HepG2 (cell line): ENCODE results near the gene WHAMM. TPM values are rescaled to one million over a fixed set of nuclear protein-coding genes. Genes with fewer than 3 reads are reported as not detected.

Experiments used
- ATAC-seq: fragments of 200-7000 bp; cut with Tn5 transposase; 3 replicates; pipeline ENCODE4 v1.9.1; 2020; ENCODE audit warnings: mild to moderate bottlenecking, moderate library complexity
- BruUV-seq: library from RNA; stranded (reverse); fragments of 400-500 nt; replicated peaks from 2 replicates; lab custom pipeline; 2021; lab: Mats Ljungman, UMichigan
- CTCF ChIA-PET: fragments of 300-600 bp; formaldehyde crosslinking; extraction: SDS; loops from one replicate; lab custom pipeline; 2021; ENCODE audit warnings: low total read pairs, inconsistent platforms, low intra/inter-chr PET ratio; lab: Yijun Ruan, JAX
- POLR2A ChIA-PET: fragments of 350-600 bp; sonication (Branson Sonifier 250); formaldehyde crosslinking; loops from one replicate; lab custom pipeline; 2020; ENCODE audit warnings: antibody characterized with exemption, inconsistent platforms; lab: Yijun Ruan, JAX
- DNase-seq: peaks from one replicate; pipeline ENCODE4 v3.0.0-alpha.2; 2015; ENCODE audit warnings: low spot score
- FAIRE-seq: peaks from 3 replicates; lab custom pipeline; 2011; peaks lifted over from hg19 to GRCh38; lab: Jason Lieb, UNC
- H2AFZ ChIP-seq: one replicate; pipeline ENCODE4 v1.6.1; 2011; ENCODE audit warnings: low read length, inconsistent platforms
- H3K27ac ChIP-seq: fragments of 300-600 bp; 3 replicates; pipeline ENCODE4 v1.8.0; 2011; ENCODE audit warnings: mixed run types, mild to moderate bottlenecking, mixed read lengths, low read length, inconsistent platforms; ENCODE audit not compliant: insufficient read depth; ENCODE audit errors: extremely low read length
- H3K27me3 ChIP-seq, 2 experiments: fragments of 200-600 bp in 1 of 2; 2 replicates in 1 of 2; 3 replicates in 1 of 2; pipeline versions ENCODE4 v1.6.0 to v1.8.0; 2011; ENCODE audit warnings: low read length in 2 of 2, mild to moderate bottlenecking in 2 of 2, moderate library complexity in 2 of 2, inconsistent platforms in 1 of 2; ENCODE audit not compliant: insufficient read depth in 2 of 2, control insufficient read depth in 1 of 2
- H3K36me3 ChIP-seq, 2 experiments: fragments of 200-600 bp in 1 of 2; replicated peaks in 1 of 2; 2 replicates in 1 of 2; 3 replicates in 1 of 2; pipeline versions ENCODE4 v1.5.1 to v1.8.0; 2011; ENCODE audit warnings: low read length in 2 of 2, inconsistent platforms in 1 of 2; ENCODE audit not compliant: insufficient read depth in 2 of 2, control insufficient read depth in 1 of 2
- H3K4me1 ChIP-seq: 2 replicates; pipeline ENCODE4 v1.5.1; 2012; ENCODE audit warnings: low read length, inconsistent platforms; ENCODE audit not compliant: insufficient read depth
- H3K4me2 ChIP-seq: 2 replicates; pipeline ENCODE4 v1.6.0; 2011; ENCODE audit warnings: low read depth, low read length, inconsistent platforms
- H3K4me3 ChIP-seq, 3 experiments: fragments of 200-600 bp in 1 of 3; sonication (generic), shearing (Covaris generic) in 1 of 3; replicated peaks in 1 of 3; 2 replicates each; pipeline ENCODE4 v1.5.1; 2011 to 2016; ENCODE audit warnings: low read length in 3 of 3, inconsistent platforms in 2 of 3, low read depth in 2 of 3, mild to moderate bottlenecking in 2 of 3, control low read depth in 1 of 3, mixed read lengths in 1 of 3; ENCODE audit not compliant: insufficient read depth in 1 of 3
- H3K79me2 ChIP-seq: one replicate; pipeline ENCODE4 v1.6.1; 2011; ENCODE audit warnings: low read length, inconsistent platforms; ENCODE audit not compliant: insufficient read depth
- H3K9ac ChIP-seq: 2 replicates; pipeline ENCODE4 v1.6.0; 2011; ENCODE audit warnings: mild to moderate bottlenecking, low read depth, low read length, inconsistent platforms; ENCODE audit not compliant: insufficient read depth
- H3K9me3 ChIP-seq: 2 replicates; pipeline ENCODE4 v1.5.1; 2012; ENCODE audit warnings: mild to moderate bottlenecking, low read length
- H4K20me1 ChIP-seq: 2 replicates; pipeline ENCODE4 v1.6.0; 2011; ENCODE audit warnings: inconsistent platforms, mild to moderate bottlenecking, low read length, moderate library complexity; ENCODE audit not compliant: insufficient read depth
- ARID4A ChIP-seq: sonication (generic); formaldehyde crosslinking; IDR thresholded peaks from 2 replicates; pipeline ENCODE4 v1.5.0; 2020; ENCODE audit warnings: mild to moderate bottlenecking, missing genetic modification reagents, borderline replicate concordance
- HNRNPK ChIP-seq: fragments of 200-400 bp; formaldehyde crosslinking; IDR thresholded peaks from 2 replicates; pipeline ENCODE4 v1.6.1; 2018; ENCODE audit warnings: low read length, low read depth, moderate library complexity, mild to moderate bottlenecking; ENCODE audit not compliant: poor library complexity, severe bottlenecking
- HNRNPUL1 ChIP-seq: fragments of 200-400 bp; formaldehyde crosslinking; IDR thresholded peaks from 2 replicates; pipeline ENCODE4 v1.6.1; 2017; ENCODE audit warnings: low read depth, mild to moderate bottlenecking, low read length, moderate library complexity
- KDM5B ChIP-seq: sonication (generic); formaldehyde crosslinking; IDR thresholded peaks from 2 replicates; pipeline ENCODE4 v1.4.0; 2020; ENCODE audit warnings: missing genetic modification reagents, mild to moderate bottlenecking, borderline replicate concordance
- MAFK ChIP-seq, 2 experiments: IDR thresholded peaks in 1 of 2; conservative IDR thresholded peaks in 1 of 2; 2 replicates each; pipeline ENCODE4 v1.6.1; 2011; ENCODE audit warnings: improper control_type of control experiment in 2 of 2, low read length in 2 of 2
- MIER3 ChIP-seq: IDR thresholded peaks from 2 replicates; pipeline ENCODE4 v1.6.1; 2016; ENCODE audit warnings: missing compliant biosample characterization, borderline replicate concordance
- POGZ ChIP-seq: sonication (generic); formaldehyde crosslinking; IDR thresholded peaks from 2 replicates; pipeline ENCODE4 v1.4.0; 2020; ENCODE audit warnings: mild to moderate bottlenecking, missing genetic modification reagents
- SATB2 ChIP-seq: sonication (generic); formaldehyde crosslinking; IDR thresholded peaks from 2 replicates; pipeline ENCODE4 v1.5.0; 2020; ENCODE audit warnings: missing genetic modification reagents
- TCF12 ChIP-seq, 2 experiments: fragments of 450-650 bp in 1 of 2; sonication (generic) in 1 of 2; formaldehyde crosslinking in 1 of 2; IDR thresholded peaks; 2 replicates each; pipeline versions ENCODE4 v1.6.1 to v1.8.0; 2017 to 2022; ENCODE audit warnings: antibody characterized with exemption in 1 of 2, mild to moderate bottlenecking in 1 of 2, missing genetic modification reagents in 1 of 2, moderate library complexity in 1 of 2
- ZBTB7B ChIP-seq: sonication (generic); formaldehyde crosslinking; IDR thresholded peaks from 2 replicates; pipeline ENCODE4 v1.4.0; 2020; ENCODE audit warnings: missing genetic modification reagents
- ZNF292 ChIP-seq: sonication (generic); formaldehyde crosslinking; IDR thresholded peaks from 2 replicates; pipeline ENCODE4 v1.8.1; 2022; ENCODE audit warnings: mild to moderate bottlenecking, low read depth, missing genetic modification reagents, borderline replicate concordance
- ZNF567 ChIP-seq: sonication (generic); formaldehyde crosslinking; IDR thresholded peaks from 2 replicates; pipeline ENCODE4 v1.8.1; 2023; ENCODE audit warnings: mild to moderate bottlenecking, missing genetic modification reagents, borderline replicate concordance
- ZNF607 ChIP-seq: sonication (generic); formaldehyde crosslinking; IDR thresholded peaks from 2 replicates; pipeline ENCODE4 v1.5.1; 2020; ENCODE audit warnings: missing genetic modification reagents, mild to moderate bottlenecking, borderline replicate concordance
- ZNF773 ChIP-seq: sonication (generic); formaldehyde crosslinking; IDR thresholded peaks from 2 replicates; pipeline ENCODE4 v1.4.0; 2020; ENCODE audit warnings: missing genetic modification reagents, borderline replicate concordance
- WGBS: methylation state at CpG from one replicate; pipeline ENCODE4 v1.1.6; 2017; ENCODE audit warnings: low lambda C conversion rate; 5-methylcytosine and 5-hydroxymethylcytosine counted together
- in situ Hi-C: cut with HindIII; loops from 2 replicates; pipeline ENCODE4 v1.10.0; 2017; ENCODE audit warnings: low pct_unique_long_range_greater_than_20kb; ENCODE audit not compliant: extremely low pct_ligation_motif_present
- intact Hi-C: fragments of 100-400 bp; cut with micrococcal nuclease; formaldehyde crosslinking; loops from one replicate; pipeline ENCODE4 v1.10.0; 2022; ENCODE audit not compliant: unreplicated experiment
- polyA plus RNA-seq, 8 experiments: library from polyadenylated mRNA; depleted of rRNA in 3 of 8; stranded (reverse) in 7 of 8; unstranded in 1 of 8; fragments of >200 nt; fragmentation: Illumina TruSeq in 4 of 8; extraction: Trizol in 4 of 8; gene quantifications; 2 replicates each; pipeline versions ENCODE4 v1.2.1 to v1.2.3, GENCODE V29; 2011 to 2016; ENCODE audit warnings: low read depth in 4 of 8, missing spikeins in 1 of 8, mixed read lengths in 1 of 8; ENCODE audit not compliant: insufficient read depth in 1 of 8
- total RNA-seq, 5 experiments: library from RNA; depleted of rRNA; stranded (reverse); fragments of >200 nt; fragmentation: Illumina TruSeq; extraction: Trizol; gene quantifications; 2 replicates each; pipeline ENCODE4 v1.2.3, GENCODE V29; 2016; ENCODE audit warnings: low read depth in 1 of 5

WHAMM gene
- total and polyA plus RNA-seq, 2 of the 13 experiments (the other 11 are each of a cell fraction or from before 2014, with no cell fraction given) = 2.9 to 3.0 TPM

DNA sequence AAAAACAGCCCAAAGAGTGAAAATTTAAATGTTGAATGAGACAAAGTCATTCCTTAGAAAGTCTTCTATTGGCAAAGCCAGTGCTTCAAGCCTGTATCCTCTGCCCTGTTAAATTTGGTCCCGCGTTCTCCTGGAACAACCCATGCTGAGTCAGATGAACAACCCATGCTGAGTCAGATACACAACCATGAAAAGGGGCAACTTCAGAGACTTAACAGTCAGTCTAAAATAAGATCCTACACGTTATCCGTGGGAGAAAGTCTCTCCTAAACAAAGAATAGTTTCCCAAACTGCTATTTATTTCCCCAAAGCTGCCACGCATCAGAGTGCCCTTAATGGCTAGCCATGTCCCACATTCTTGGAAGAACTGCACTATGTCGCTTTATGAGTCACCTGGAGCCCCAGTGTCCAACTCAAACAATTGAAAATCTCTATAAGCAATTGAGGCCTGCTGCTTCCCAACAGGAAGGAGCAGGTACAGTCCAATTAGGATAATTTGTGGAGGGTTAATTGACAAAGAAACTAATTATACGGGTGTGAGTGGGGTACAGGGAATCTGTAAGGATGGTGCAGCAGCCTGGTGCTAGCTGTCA lies 66.1 kb downstream of the WHAMM start:
- Histone ChIP-seq H4K20me1 (no peaks in the 10 kb centered on the region), H3K27ac (no peak overlapping the region), H3K9ac (no peak overlapping the region), H3K9me3 (no peaks in the 10 kb centered on the region), H3K4me3 (no peak overlapping the region), H3K36me3 (no peaks in the 10 kb centered on the region), H3K4me2 (no peak overlapping the region), H3K79me2 (no peaks in the 10 kb centered on the region), H2AFZ (no peak overlapping the region), H3K27me3 (no peaks in the 10 kb centered on the region), H3K4me1 (peaks cover 12% of the 10 kb centered on the region; the same call in 1 of the 2 replicates)
- POLR2A ChIA-PET = no interaction called here
- no peak for FAIRE-seq
- no TSS peak for BruUV-seq
- no peak for ATAC-seq
- CTCF ChIA-PET = no interaction called here
- WGBS = 71% methylated on average over 7 of the region's 7 CpGs
- intact Hi-C loops = no loop called here
- in situ Hi-C loops = no loop called here
- TF ChIP-seq ZBTB7B (CRISPR knock-in tag) = no peak
- TF ChIP-seq MAFK (conservative IDR thresholded peaks at IDR 0.05 in 1 of 2, IDR thresholded peaks at IDR 0.05 in 1 of 2; ENCODE audit: low read length in 2 of 2) = peak in 1 of 2 experiments; percentile 17; a peak in 1 of 4 replicates
- DNase-seq = no peak

DNA sequence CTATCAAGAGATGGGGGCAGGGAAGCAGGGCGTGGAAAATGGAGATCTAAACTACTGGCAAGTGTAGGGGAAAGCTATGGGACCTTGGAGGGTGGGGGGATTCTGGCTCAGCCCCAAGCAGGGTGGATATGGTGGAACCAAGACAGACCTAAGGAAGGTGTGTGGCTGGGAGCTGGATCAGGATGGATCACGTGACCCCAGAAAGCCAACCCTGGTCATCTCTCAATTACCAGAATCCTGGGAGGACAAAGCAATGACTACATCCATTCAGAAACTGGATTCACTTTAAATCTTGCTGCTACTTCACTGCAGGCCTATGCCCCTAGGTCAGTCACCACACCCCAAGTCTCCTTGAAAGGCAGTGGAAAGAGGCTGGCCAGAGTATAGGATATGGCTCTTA lies 68.4 kb downstream of the WHAMM start:
- CTCF ChIA-PET = no interaction called here
- FAIRE-seq (no peak), DNase-seq (no peak), ATAC-seq (no peak)
- Histone ChIP-seq H3K9ac (no peak overlapping the region), H3K27ac (no peak overlapping the region), H3K4me1 (no peaks in the 10 kb centered on the region), H3K4me3 (no peak overlapping the region), H3K36me3 (no peaks in the 10 kb centered on the region), H2AFZ (no peak overlapping the region), H3K4me2 (no peak overlapping the region), H3K27me3 (no peaks in the 10 kb centered on the region), H3K9me3 (no peaks in the 10 kb centered on the region), H4K20me1 (no peaks in the 10 kb centered on the region), H3K79me2 (no peaks in the 10 kb centered on the region)
- in situ Hi-C loops = no loop called here
- intact Hi-C loops = no loop called here
- POLR2A ChIA-PET = no interaction called here
- 74% methylated on average over 2 of the region's 2 CpGs for WGBS
- BruUV-seq = no TSS peak
- TF ChIP-seq SATB2 (no peak), HNRNPUL1 (no peak), KDM5B (CRISPR knock-in tag) (no peak), ZNF567 (CRISPR knock-in tag) (no peak), ZNF292 (CRISPR knock-in tag) (no peak), ZNF607 (CRISPR knock-in tag) (no peak), TCF12 (IDR thresholded peaks at IDR 0.05) (no peak), TCF12 (CRISPR knock-in tag; IDR thresholded peaks at IDR 0.05) (no peak), POGZ (CRISPR knock-in tag) (no peak), HNRNPK (no peak), ARID4A (CRISPR knock-in tag) (no peak), MIER3 (CRISPR knock-in tag) (no peak), ZNF773 (CRISPR knock-in tag) (no peak)
